A549 (cell line): ENCODE results near the gene SYNPO2. TPM values are rescaled to one million over a fixed set of nuclear protein-coding genes. Genes with fewer than 3 reads are reported as not detected.

Experiments used
- ATAC-seq, 2 experiments: fragments of 200-7000 bp in 1 of 2; fragments of >200 bp in 1 of 2; cut with Nextera tagmentation in 1 of 2; cut with Tn5 transposase in 1 of 2; 3 replicates each; pipeline versions ENCODE4 v1.8.0 to v1.9.1; 2018 to 2020; ENCODE audit warnings: mild to moderate bottlenecking in 1 of 2, moderate library complexity in 1 of 2
- CTCF ChIA-PET: fragments of 300-600 bp; sonication (Branson Sonifier 250); formaldehyde crosslinking; extraction: SDS; loops from one replicate; lab custom pipeline; 2021; ENCODE audit warnings: antibody characterized with exemption, inconsistent platforms; lab: Yijun Ruan, JAX
- POLR2A ChIA-PET: fragments of 350-600 bp; formaldehyde crosslinking; extraction: SDS; loops from one replicate; lab custom pipeline; 2021; ENCODE audit warnings: antibody characterized with exemption, inconsistent platforms; lab: Yijun Ruan, JAX
- DNase-seq, 2 experiments: peaks; one replicate each; pipeline versions ENCODE4 v3.0.0 to v3.0.0-alpha.2; 2011 to 2016; ENCODE audit warnings: low read depth in 1 of 2, low spot score in 1 of 2
- FAIRE-seq: peaks from 2 replicates; lab custom pipeline; 2011; peaks lifted over from hg19 to GRCh38; lab: Jason Lieb, UNC
- H3K27ac ChIP-seq, 2 experiments: fragments of >200 bp; sonication (Bioruptor Twin); formaldehyde crosslinking; 3 replicates each; pipeline ENCODE4 v1.5.1; 2016 to 2017
- H3K4me1 ChIP-seq: fragments of >200 bp; sonication (Bioruptor Twin); formaldehyde crosslinking; 3 replicates; pipeline ENCODE4 v1.6.1; 2016
- H3K4me2 ChIP-seq: fragments of >200 bp; sonication (Bioruptor Twin); formaldehyde crosslinking; 3 replicates; pipeline ENCODE4 v1.6.1; 2016
- H3K4me3 ChIP-seq: fragments of >200 bp; sonication (Bioruptor Twin); formaldehyde crosslinking; 3 replicates; pipeline ENCODE4 v1.5.1; 2016
- H3K9me3 ChIP-seq: fragments of >200 bp; sonication (Bioruptor Twin); formaldehyde crosslinking; 3 replicates; pipeline ENCODE4 v1.6.1; 2016
- CBX8 ChIP-seq: fragments of 200-600 bp; sonication (generic); IDR thresholded peaks from 2 replicates; pipeline ENCODE4 v1.6.1; 2016
- CHD4 ChIP-seq: fragments of 200-600 bp; sonication (generic); IDR thresholded peaks from 2 replicates; pipeline ENCODE4 v1.6.1; 2016; ENCODE audit warnings: antibody characterized with exemption, mild to moderate bottlenecking, borderline replicate concordance
- E2F6 ChIP-seq: IDR thresholded peaks from 2 replicates; pipeline ENCODE4 v1.6.1; 2012; ENCODE audit warnings: low read depth, borderline replicate concordance
- EHMT2 ChIP-seq: fragments of 200-600 bp; sonication (generic); IDR thresholded peaks from 2 replicates; pipeline ENCODE4 v1.6.1; 2016; ENCODE audit warnings: antibody characterized with exemption, low read depth, mild to moderate bottlenecking, moderate library complexity
- HMGXB4 ChIP-seq: fragments of 250-450 bp; sonication (Bioruptor Pico); IDR thresholded peaks from 2 replicates; pipeline ENCODE4 v1.5.0; 2021; ENCODE audit warnings: mild to moderate bottlenecking, moderate library complexity, borderline replicate concordance
- HOXA7 ChIP-seq: fragments of 250-450 bp; sonication (Bioruptor Pico); IDR thresholded peaks from 2 replicates; pipeline ENCODE4 v1.5.0; 2020; ENCODE audit warnings: mild to moderate bottlenecking, moderate library complexity
- JUN ChIP-seq, 2 experiments: fragments of >200 bp; sonication (Bioruptor Twin); formaldehyde crosslinking; IDR thresholded peaks; 2 replicates in 1 of 2; 3 replicates in 1 of 2; pipeline ENCODE4 v1.6.1; 2016 to 2017
- JUNB ChIP-seq: fragments of >200 bp; sonication (Bioruptor Twin); formaldehyde crosslinking; IDR thresholded peaks from 2 replicates; pipeline ENCODE4 v1.6.1; 2016
- KDM1A ChIP-seq: fragments of 200-600 bp; sonication (generic); IDR thresholded peaks from 2 replicates; pipeline ENCODE4 v1.6.1; 2016; ENCODE audit warnings: low read depth, mild to moderate bottlenecking
- MAZ ChIP-seq: fragments of 150-350 bp; IDR thresholded peaks from 2 replicates; pipeline ENCODE4 v1.6.1; 2014; ENCODE audit warnings: antibody characterized with exemption, low read depth, low read length, borderline replicate concordance
- POLR2AphosphoS2 ChIP-seq: conservative IDR thresholded peaks from 2 replicates; pipeline ENCODE4 v1.6.1; 2012; ENCODE audit warnings: low read length, improper control_type of control experiment, inconsistent platforms
- RARB ChIP-seq: fragments of 250-450 bp; sonication (Bioruptor Pico); IDR thresholded peaks from 2 replicates; pipeline ENCODE4 v1.8.0; 2021; ENCODE audit warnings: mild to moderate bottlenecking, moderate library complexity
- RNF2 ChIP-seq: fragments of 200-600 bp; sonication (generic); IDR thresholded peaks from 2 replicates; pipeline ENCODE4 v1.6.1; 2016; ENCODE audit warnings: low read depth, mild to moderate bottlenecking, antibody characterized with exemption, moderate library complexity, borderline replicate concordance
- SMC3 ChIP-seq: fragments of >200 bp; sonication (Bioruptor Twin); formaldehyde crosslinking; IDR thresholded peaks from 3 replicates; pipeline ENCODE4 v1.6.1; 2018; ENCODE audit warnings: inconsistent platforms
- SREBF2 ChIP-seq: fragments of 450-650 bp; IDR thresholded peaks from 2 replicates; pipeline ENCODE4 v1.6.1; 2014; ENCODE audit warnings: mild to moderate bottlenecking, moderate library complexity
- USF2 ChIP-seq: fragments of 450-650 bp; IDR thresholded peaks from 2 replicates; pipeline ENCODE4 v1.6.1; 2014; ENCODE audit warnings: antibody characterized with exemption
- ZNF302 ChIP-seq: fragments of 250-450 bp; sonication (Bioruptor Pico); IDR thresholded peaks from 2 replicates; pipeline ENCODE4 v1.9.0; 2021; ENCODE audit warnings: inconsistent platforms, mild to moderate bottlenecking, moderate library complexity
- WGBS: methylation state at CpG from one replicate; pipeline ENCODE4 v1.1.6; 2017; ENCODE audit errors: missing lambda C conversion rate; 5-methylcytosine and 5-hydroxymethylcytosine counted together
- polyA plus RNA-seq, 4 experiments: library from polyadenylated mRNA; depleted of rRNA in 3 of 4; stranded (reverse); fragments of >200 nt; fragmentation: RNase III in 1 of 4; extraction: RNeasy Plus Mini Kit Qiagen cat#74134 plus additional on column Dnase treatment in 1 of 4; gene quantifications; 2 replicates in 3 of 4; 3 replicates in 1 of 4; pipeline ENCODE4 v1.2.3, GENCODE V29; 2011 to 2017
- TF ChIP-seq, protein P1 (sequence below): fragments of 200-600 bp; sonication (generic); IDR thresholded peaks from 2 replicates; pipeline ENCODE4 v1.6.1; 2016; ENCODE audit warnings: antibody characterized with exemption, mild to moderate bottlenecking, moderate library complexity
- TF ChIP-seq, protein P2 (sequence below): IDR thresholded peaks from 2 replicates; pipeline ENCODE4 v1.6.1; 2012

Gene SYNPO2
- polyA plus RNA-seq, 2 of the 4 experiments (the other 2 are of a cell fraction), result 2.5 to 8.8 TPM

GRCh38 chr4:119032921-119033685 lies 144.4 kb downstream of the SYNPO2 start:
- CTCF ChIA-PET, result interaction anchor here (1.0 kb wide), 2 partner anchors 9 to 52 kb away, joined by 3 read pairs; no protein-coding TSS in a partner anchor

DNA sequence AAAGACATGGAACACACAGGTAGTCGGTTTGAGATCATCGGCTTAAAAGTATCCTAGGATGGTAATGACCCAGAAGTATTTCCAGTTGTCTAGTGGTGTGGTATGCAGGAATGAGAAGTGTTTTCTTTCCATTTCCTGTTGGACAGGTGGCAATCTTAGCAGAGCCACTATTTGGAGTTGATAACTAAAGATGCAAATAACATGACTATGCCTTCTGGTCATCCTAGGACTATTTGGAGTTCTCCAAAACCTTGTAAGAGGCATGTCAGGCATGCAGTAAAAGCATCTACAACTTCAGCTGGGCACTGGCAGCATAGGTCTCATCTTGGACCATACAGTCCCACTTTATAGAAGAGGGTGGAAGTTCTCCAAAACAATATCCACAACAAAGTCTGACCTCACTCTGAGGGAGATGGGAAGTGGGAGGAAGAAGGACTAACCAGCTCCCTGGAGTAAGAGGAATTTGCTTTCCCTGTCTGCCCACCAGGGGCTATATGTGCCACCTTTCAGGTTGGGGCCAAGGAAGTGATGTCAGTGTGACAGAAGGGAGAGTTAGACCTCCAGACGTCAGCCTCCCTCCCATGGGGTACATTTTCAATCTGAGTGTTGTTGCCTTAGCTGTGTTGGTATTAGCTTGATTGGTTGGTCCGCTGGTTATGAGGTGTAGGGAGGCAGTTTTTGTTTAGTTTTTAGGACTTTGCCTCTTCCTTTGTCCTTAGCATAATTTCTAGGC lies 145.8 kb downstream of the SYNPO2 start:
- CTCF ChIA-PET, result interaction anchor here (0.7 to 1.0 kb wide), 2 partner anchors 53 to 265 kb away, joined by 3 read pairs; no protein-coding TSS in a partner anchor
- no peak overlapping the region for H3K4me2 ChIP-seq
- peak; percentile 70 to 78; a peak in 5 of 6 replicates for ATAC-seq

More at GRCh38 chr4:119032921-119033685, 144.4 kb downstream of the SYNPO2 start:
- FAIRE-seq (no peak), DNase-seq (no peak), ATAC-seq (no peak)
- WGBS, result 61% methylated on average over 6 of the region's 6 CpGs
- no peak for TF ChIP-seq HOXA7 (CRISPR knock-in tag)
- TF ChIP-seq JUNB, result no peak
- TF ChIP-seq KDM1A, result no peak
- TF ChIP-seq, protein P1, sequence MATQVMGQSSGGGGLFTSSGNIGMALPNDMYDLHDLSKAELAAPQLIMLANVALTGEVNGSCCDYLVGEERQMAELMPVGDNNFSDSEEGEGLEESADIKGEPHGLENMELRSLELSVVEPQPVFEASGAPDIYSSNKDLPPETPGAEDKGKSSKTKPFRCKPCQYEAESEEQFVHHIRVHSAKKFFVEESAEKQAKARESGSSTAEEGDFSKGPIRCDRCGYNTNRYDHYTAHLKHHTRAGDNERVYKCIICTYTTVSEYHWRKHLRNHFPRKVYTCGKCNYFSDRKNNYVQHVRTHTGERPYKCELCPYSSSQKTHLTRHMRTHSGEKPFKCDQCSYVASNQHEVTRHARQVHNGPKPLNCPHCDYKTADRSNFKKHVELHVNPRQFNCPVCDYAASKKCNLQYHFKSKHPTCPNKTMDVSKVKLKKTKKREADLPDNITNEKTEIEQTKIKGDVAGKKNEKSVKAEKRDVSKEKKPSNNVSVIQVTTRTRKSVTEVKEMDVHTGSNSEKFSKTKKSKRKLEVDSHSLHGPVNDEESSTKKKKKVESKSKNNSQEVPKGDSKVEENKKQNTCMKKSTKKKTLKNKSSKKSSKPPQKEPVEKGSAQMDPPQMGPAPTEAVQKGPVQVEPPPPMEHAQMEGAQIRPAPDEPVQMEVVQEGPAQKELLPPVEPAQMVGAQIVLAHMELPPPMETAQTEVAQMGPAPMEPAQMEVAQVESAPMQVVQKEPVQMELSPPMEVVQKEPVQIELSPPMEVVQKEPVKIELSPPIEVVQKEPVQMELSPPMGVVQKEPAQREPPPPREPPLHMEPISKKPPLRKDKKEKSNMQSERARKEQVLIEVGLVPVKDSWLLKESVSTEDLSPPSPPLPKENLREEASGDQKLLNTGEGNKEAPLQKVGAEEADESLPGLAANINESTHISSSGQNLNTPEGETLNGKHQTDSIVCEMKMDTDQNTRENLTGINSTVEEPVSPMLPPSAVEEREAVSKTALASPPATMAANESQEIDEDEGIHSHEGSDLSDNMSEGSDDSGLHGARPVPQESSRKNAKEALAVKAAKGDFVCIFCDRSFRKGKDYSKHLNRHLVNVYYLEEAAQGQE, result no peak
- no peak for TF ChIP-seq POLR2AphosphoS2
- TF ChIP-seq E2F6, result no peak
- no peak for TF ChIP-seq HMGXB4
- TF ChIP-seq, protein P2, sequence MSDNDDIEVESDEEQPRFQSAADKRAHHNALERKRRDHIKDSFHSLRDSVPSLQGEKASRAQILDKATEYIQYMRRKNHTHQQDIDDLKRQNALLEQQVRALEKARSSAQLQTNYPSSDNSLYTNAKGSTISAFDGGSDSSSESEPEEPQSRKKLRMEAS, result no peak
- no peak for TF ChIP-seq USF2
- Histone ChIP-seq H3K4me3 (no peak overlapping the region), H3K4me2 (no peak overlapping the region), H3K27ac (no peak overlapping the region), H3K9me3 (no peaks in the 10 kb centered on the region), H3K4me1 (peaks cover 17% of the 10 kb centered on the region)
- POLR2A ChIA-PET, result no interaction called here

More for the DNA sequence above, 145.8 kb downstream of the SYNPO2 start:
- Histone ChIP-seq H3K4me3 (no peak overlapping the region), H3K4me1 (peaks cover 22% of the 10 kb centered on the region), H3K27ac (no peak overlapping the region), H3K9me3 (no peaks in the 10 kb centered on the region)
- FAIRE-seq (no peak), DNase-seq (no peak)
- POLR2A ChIA-PET, result no interaction called here
- no peak for TF ChIP-seq CHD4
- TF ChIP-seq SREBF2, result no peak
- TF ChIP-seq CBX8, result no peak
- TF ChIP-seq ZNF302 (CRISPR knock-in tag), result no peak
- TF ChIP-seq JUNB, result no peak
- no peak for TF ChIP-seq RNF2
- TF ChIP-seq HOXA7 (CRISPR knock-in tag), result no peak
- TF ChIP-seq MAZ, result no peak
- no peak for TF ChIP-seq USF2
- TF ChIP-seq EHMT2, result no peak
- no peak for TF ChIP-seq SMC3
- no peak for TF ChIP-seq RARB (CRISPR knock-in tag)
- no peak for TF ChIP-seq JUN (IDR thresholded peaks at IDR 0.05)
- 77% methylated on average over 4 of the region's 4 CpGs for WGBS
